Lower leg skin (tissue), 3 donors: ENCODE results near the gene TAPBP.

Experiments
- CTCF ChIP-seq, 3 donors: fragments of 450-650 bp; IDR thresholded peaks; one replicate each; pipeline ENCODE4 v1.5.1; 2016; ENCODE audit warnings: antibody characterized with exemption in 3 of 3, mild to moderate bottlenecking in 3 of 3, moderate library complexity in 2 of 3
- POLR2A ChIP-seq, 2 donors: fragments of 450-650 bp; IDR thresholded peaks; one replicate each; pipeline ENCODE4 v1.6.1; 2016 to 2017; ENCODE audit warnings: antibody characterized with exemption in 2 of 2, mild to moderate bottlenecking in 1 of 2, moderate library complexity in 1 of 2

GRCh38 chr6:33250731-33251130 is 63.1 kb downstream of the TAPBP start:
- TF ChIP-seq CTCF (IDR thresholded peaks at IDR 0.05) (no peak), POLR2A (IDR thresholded peaks at IDR 0.05) (no peak)
